Kidney (tissue), 14 donors: Measurements from ENCODE around the gene COPS7A. TPM values are rescaled to one million over a fixed set of nuclear protein-coding genes. Genes with fewer than 3 reads are reported as not detected.
"Not testable (repeated sequence)": the region's sequence is repeated elsewhere in the genome, so short reads cannot be mapped to it uniquely, and the experiment has no call there.

Experiments used
- DNase-seq, 5 donors: peaks; one replicate each; pipeline ENCODE4 v3.0.0-alpha.2; 2013 to 2020
- FAIRE-seq: peaks from 2 replicates; lab custom pipeline; 2012; peaks lifted over from hg19 to GRCh38; lab: Jason Lieb, UNC
- H3K27ac ChIP-seq, 2 donors: one replicate each; pipeline ENCODE4 v1.7.0; 2013; ENCODE audit warnings: low read depth in 2 of 2, low read length in 2 of 2, inconsistent platforms in 1 of 2
- H3K27me3 ChIP-seq: one replicate; pipeline ENCODE4 v1.7.1; 2013; ENCODE audit warnings: low read length, inconsistent platforms; ENCODE audit not compliant: control insufficient read depth, insufficient read depth
- H3K36me3 ChIP-seq, 3 donors: one replicate each; pipeline versions ENCODE4 v1.7.0 to v1.7.1; 2013; ENCODE audit warnings: low read length in 3 of 3, control low read depth in 1 of 3, inconsistent platforms in 1 of 3; ENCODE audit not compliant: insufficient read depth in 3 of 3, control insufficient read depth in 2 of 3
- H3K4me1 ChIP-seq, 3 donors: one replicate each; pipeline versions ENCODE4 v1.7.0 to v1.7.1; 2013; ENCODE audit warnings: low read length in 3 of 3, inconsistent platforms in 1 of 3, low read depth in 1 of 3; ENCODE audit not compliant: control insufficient read depth in 2 of 3, insufficient read depth in 2 of 3
- H3K4me3 ChIP-seq, 3 donors: one replicate each; pipeline versions ENCODE4 v1.7.0 to v1.8.1; 2013; ENCODE audit warnings: low read length in 3 of 3, control low read depth in 1 of 3, inconsistent platforms in 1 of 3
- H3K9ac ChIP-seq, 3 donors: one replicate each; pipeline versions ENCODE4 v1.7.0 to v1.7.1; 2013; ENCODE audit warnings: low read length in 3 of 3, control low read depth in 1 of 3, inconsistent platforms in 1 of 3
- H3K9me3 ChIP-seq, 3 donors: one replicate each; pipeline versions ENCODE4 v1.7.0 to v1.7.1; 2013; ENCODE audit warnings: low read length in 3 of 3, control low read depth in 1 of 3, inconsistent platforms in 1 of 3; ENCODE audit not compliant: control insufficient read depth in 2 of 3, insufficient read depth in 1 of 3
- intact Hi-C: fragments of 100-400 bp; cut with DNase I; formaldehyde crosslinking; loops from one replicate; pipeline ENCODE4 v1.11.1; 2022
- polyA plus RNA-seq: library from polyadenylated mRNA; stranded (reverse); fragments of 350-450 nt; fragmentation: Illumina TruSeq; extraction: RNeasy Lipid Tissue Mini Kit (QIAGEN cat#74804); gene quantifications from one replicate; pipeline ENCODE4 v1.2.3, GENCODE V29; 2014; ENCODE audit warnings: low read depth, low replicate concordance; ENCODE audit not compliant: insufficient read depth
- total RNA-seq: library from RNA; stranded (reverse); fragmentation: NEBNext Ultra II Directional; extraction: Animal tissue kit (Norgen Biotek cat#: 25700); gene quantifications from one replicate; pipeline ENCODE4 v1.2.1, GENCODE V29; 2021
- TF ChIP-seq, protein P1 (sequence below): IDR thresholded peaks from 3 replicates; pipeline ENCODE4 v1.5.1; 2012; ENCODE audit warnings: mild to moderate bottlenecking, moderate library complexity, borderline replicate concordance; ENCODE audit not compliant: insufficient read depth; ENCODE audit errors: extremely low read depth
- donor health status: control.
- donor health status: control.
- donor health status: control.
- donor health status: control.
- donor health status: control.
- donor health status: DM: yes; HTN: yes; CAD: no.
- donor health status: Normal renal cell carcinoma (clear cell type).

COPS7A gene
- total and polyA plus RNA-seq, 2 donors from 2014 or later, result 71.9 to 94.1 TPM

DNA sequence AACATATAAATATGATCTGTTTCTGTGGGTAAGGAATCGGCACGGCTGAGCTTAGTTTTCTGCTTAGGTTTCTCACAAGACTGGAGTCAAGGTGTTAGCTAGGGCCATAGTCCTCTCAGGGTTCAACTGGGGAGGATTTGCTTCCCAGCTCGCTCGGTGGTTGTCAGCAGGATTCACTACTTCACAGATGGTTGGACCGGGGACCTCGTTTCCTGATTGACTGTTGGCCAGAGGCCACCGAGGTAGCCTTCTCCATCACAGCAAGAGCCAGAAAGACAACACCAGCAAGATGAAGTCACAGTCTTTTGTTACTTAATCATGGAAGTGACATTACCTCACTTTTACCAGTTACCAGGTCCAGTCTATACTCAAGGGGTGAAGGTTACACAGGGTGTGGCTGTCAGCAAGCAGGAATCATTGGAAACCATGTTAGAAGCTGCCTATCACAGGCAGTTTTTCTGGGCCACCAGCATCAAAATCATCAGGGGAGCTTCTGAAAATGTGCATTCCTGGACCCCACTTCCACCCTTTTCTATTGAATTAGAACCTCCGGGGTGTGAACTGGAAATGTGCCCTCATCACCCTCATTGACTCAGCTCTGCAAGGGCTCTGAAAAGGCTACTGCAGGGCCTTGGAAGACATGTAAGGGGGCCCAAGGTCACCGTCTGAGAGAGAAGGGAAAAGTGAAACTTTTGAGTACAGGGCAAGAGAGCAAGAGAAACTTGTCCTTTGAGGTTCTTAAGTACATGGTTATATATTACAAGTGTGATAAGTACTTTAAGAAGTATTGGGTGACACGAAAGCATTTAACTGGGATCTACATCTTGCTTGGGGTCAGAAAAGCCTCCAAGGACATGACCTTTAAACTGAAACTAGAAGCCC is 10.9 kb downstream of the COPS7A start:
- H3K9ac ChIP-seq, result no peak overlapping the region
- FAIRE-seq (no peak), DNase-seq (peak in 1 of 5 donors; percentile 22)
- no peak overlapping the region for H3K27ac ChIP-seq
- TF ChIP-seq, protein P1, sequence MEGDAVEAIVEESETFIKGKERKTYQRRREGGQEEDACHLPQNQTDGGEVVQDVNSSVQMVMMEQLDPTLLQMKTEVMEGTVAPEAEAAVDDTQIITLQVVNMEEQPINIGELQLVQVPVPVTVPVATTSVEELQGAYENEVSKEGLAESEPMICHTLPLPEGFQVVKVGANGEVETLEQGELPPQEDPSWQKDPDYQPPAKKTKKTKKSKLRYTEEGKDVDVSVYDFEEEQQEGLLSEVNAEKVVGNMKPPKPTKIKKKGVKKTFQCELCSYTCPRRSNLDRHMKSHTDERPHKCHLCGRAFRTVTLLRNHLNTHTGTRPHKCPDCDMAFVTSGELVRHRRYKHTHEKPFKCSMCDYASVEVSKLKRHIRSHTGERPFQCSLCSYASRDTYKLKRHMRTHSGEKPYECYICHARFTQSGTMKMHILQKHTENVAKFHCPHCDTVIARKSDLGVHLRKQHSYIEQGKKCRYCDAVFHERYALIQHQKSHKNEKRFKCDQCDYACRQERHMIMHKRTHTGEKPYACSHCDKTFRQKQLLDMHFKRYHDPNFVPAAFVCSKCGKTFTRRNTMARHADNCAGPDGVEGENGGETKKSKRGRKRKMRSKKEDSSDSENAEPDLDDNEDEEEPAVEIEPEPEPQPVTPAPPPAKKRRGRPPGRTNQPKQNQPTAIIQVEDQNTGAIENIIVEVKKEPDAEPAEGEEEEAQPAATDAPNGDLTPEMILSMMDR, result no peak
- H3K36me3 ChIP-seq, result peaks cover 7 to 18% (median 15%) of the 10 kb centered on the region in 3 donors
- peaks cover 0 to 3% (median 0%) of the 10 kb centered on the region in 3 donors for H3K4me1 ChIP-seq
- no peaks in the 10 kb centered on the region for H3K9me3 ChIP-seq
- no peaks in the 10 kb centered on the region for H3K27me3 ChIP-seq
- H3K4me3 ChIP-seq, result no peak overlapping the region
- intact Hi-C loops, result no loop called here

DNA sequence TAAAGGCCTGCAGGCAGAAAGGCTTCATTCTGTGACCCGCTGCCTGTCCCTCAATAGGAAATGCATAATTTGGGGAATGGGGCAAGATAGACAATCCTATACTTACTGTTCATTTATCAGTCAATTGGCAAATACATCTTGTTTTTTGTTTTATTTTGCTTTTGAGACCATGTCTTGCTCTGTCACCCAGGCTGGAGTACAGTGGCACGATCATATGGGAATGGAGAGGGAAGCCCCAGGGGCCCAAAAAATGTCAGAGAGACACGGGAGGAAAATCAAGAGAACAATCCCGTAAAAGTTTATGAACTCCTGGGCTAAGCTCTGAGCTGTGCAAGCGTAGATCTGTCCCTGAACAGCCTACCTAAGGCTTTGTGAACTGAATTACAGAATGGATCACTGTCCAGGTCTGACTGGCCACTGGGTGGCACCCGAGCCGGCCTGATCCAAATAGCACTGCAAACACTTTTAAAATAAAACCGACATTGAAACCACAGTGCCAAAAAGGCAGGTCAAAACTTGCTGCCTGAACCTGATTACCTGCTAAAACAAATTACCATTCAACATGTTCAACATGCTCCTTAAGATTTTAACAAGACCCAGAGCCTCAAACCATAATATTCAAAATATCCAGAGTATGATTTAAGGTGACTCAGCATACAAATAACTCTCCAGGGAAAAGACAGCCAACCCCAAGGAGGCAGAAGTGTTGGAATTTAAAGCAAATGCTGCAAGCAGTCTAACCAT is 11.8 kb downstream of the COPS7A start:
- Histone ChIP-seq H3K9ac (no peak overlapping the region), H3K4me1 (peaks cover 0 to 3% (median 0%) of the 10 kb centered on the region in 3 donors), H3K27me3 (no peaks in the 10 kb centered on the region), H3K36me3 (peaks cover 5 to 9% (median 9%) of the 10 kb centered on the region in 3 donors), H3K27ac (no peak overlapping the region), H3K4me3 (no peak overlapping the region), H3K9me3 (no peaks in the 10 kb centered on the region)
- peak; percentile 56 to 76 (median 70) for DNase-seq
- intact Hi-C loops, result no loop called here
- peak; percentile 50 for FAIRE-seq
- TF ChIP-seq, protein P1, result peak; percentile 89

DNA sequence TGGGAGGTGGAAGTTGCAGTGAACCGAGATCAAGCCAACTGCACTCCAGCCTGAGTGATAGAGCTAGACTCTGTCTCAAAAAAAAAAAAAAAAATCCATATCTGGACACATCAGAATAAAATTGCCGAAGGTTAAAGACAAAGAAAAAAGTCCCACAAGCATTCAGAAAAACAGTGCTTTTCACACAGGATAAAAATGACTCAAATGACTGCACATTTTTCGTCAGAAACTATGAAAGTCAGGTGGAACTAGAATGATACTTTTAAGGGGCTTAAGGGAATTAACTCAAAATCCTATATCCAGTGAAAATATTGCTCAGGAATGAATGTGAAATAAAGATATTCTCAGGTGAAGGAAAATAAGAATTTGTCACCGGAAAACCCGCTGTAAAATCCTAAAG is 12.9 kb downstream of the COPS7A start:
- Histone ChIP-seq H3K9me3 (no peaks in the 10 kb centered on the region), H3K9ac (no peak overlapping the region), H3K4me3 (no peak overlapping the region), H3K27me3 (no peaks in the 10 kb centered on the region), H3K27ac (no peak overlapping the region), H3K4me1 (peaks cover 0 to 3% (median 0%) of the 10 kb centered on the region in 3 donors), H3K36me3 (peaks cover 0 to 2% (median 0%) of the 10 kb centered on the region in 3 donors)
- TF ChIP-seq, protein P1, result no peak
- DNase-seq (no peak), FAIRE-seq (no peak)
- intact Hi-C loops, result no loop called here

DNA sequence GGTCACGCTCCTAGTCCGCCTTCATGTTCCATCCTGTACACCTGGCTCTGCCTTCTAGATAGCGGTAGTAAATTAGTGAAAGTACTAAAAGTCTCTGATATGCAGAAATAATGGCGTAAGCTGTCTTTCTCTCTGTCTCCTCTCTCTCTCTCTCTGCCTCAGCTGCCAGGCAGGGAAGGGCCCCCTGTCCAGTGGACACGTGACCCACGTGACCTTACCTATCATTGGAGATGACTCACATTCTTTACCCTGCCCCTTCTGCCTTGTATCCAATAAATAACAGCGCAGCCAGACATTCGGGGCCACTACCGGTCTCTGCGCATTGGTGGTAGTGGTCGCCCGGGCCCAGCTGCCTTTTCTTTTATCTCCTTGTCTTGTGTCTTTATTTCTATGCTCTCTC is 18.2 kb downstream of the COPS7A start:
- H3K27ac ChIP-seq, FAIRE-seq, H3K27me3 ChIP-seq, H3K9ac ChIP-seq, H3K36me3 ChIP-seq, H3K4me3 ChIP-seq, H3K9me3 ChIP-seq, H3K4me1 ChIP-seq, intact Hi-C loops, DNase-seq: not testable (repeated sequence)
